ENCODE results near the gene WIZ.

- no peak for TF ChIP-seq POLR2AphosphoS5 (IDR thresholded peaks at IDR 0.05)
- TF ChIP-seq CTCF (IDR thresholded peaks at IDR 0.05) = no peak
- no peak for TF ChIP-seq POLR2A (IDR thresholded peaks at IDR 0.05; ENCODE audit: low read depth)
These were observed 49.2 kb upstream of the WIZ start for GRCh38 chr19:15498910-15499309.

Data from esophagus muscularis mucosa (tissue), 3 donors.